DMS 273 treated with DMSO at 0.1 percent for 48 hours (cell line): Measurements from ENCODE around the gene BAIAP2.
"Not testable (repeated sequence)": the region's sequence is repeated elsewhere in the genome, so short reads cannot be mapped to it uniquely, and the experiment has no call there.

Source experiments
- DNase-seq: peaks from one replicate; lab custom pipeline; 2025; lab: John Stamatoyannopoulos, UW

The BAIAP2 gene

DNA sequence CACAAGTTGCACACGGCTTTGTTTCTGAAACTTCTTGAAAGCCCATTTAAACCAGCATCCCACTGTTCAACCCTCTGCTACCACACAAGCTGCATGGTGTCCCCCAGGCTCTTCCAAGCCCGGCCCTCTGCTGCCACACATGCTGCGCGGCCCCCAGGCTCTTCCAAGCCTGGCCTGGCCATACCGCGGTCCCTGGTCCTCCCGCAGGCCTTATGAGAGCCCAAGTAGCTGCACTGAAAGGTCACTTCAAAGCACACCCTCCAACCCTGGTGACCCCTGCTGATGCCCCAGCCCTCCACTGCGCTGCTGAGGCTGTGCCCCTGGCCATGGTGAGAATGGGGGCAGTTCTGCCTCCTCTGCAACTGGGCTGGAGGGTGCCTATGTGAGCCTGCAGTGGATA lies 104.5 kb downstream of the BAIAP2 start:
- DNase-seq, result no peak

DNA sequence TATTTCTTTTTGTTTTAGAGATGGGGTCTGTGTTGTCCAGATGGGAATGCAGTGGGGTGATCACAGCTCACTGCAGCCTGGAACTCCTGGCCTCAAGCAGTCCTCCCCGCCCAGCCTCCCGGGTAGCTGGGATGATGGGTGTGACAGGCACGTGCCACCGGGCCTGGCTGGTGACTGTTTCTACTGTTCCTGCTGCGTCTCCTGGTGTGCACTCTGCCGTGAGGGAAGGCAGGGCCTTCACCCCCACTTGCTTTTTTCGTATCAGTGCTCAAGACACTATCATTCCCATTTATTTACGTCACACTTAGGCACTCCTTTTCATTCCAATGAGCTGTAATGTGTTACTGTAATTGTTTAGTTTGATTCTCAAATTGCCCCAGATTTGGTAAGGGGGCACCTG lies 105.1 kb downstream of the BAIAP2 start:
- no peak for DNase-seq

DNA sequence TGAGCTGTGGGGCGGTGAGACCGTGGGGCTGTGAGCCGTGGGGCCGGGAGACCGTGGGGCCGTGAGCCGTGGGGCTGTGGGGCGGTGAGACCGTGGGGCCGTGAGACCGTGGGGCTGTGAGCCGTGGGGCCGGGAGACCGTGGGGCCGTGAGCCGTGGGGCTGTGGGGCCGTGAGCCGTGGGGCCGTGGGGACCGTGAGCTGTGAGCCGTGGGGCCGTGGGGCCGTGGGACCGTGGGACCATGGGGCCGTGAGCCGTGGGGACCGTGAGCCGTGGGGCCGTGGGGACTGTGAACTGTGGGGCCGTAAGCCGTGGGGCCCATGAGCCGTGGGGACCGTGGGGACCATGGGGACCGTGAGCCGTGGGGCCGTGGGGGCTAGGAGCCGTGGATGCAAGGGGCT lies 105.7 kb downstream of the BAIAP2 start:
- no peak for DNase-seq

DNA sequence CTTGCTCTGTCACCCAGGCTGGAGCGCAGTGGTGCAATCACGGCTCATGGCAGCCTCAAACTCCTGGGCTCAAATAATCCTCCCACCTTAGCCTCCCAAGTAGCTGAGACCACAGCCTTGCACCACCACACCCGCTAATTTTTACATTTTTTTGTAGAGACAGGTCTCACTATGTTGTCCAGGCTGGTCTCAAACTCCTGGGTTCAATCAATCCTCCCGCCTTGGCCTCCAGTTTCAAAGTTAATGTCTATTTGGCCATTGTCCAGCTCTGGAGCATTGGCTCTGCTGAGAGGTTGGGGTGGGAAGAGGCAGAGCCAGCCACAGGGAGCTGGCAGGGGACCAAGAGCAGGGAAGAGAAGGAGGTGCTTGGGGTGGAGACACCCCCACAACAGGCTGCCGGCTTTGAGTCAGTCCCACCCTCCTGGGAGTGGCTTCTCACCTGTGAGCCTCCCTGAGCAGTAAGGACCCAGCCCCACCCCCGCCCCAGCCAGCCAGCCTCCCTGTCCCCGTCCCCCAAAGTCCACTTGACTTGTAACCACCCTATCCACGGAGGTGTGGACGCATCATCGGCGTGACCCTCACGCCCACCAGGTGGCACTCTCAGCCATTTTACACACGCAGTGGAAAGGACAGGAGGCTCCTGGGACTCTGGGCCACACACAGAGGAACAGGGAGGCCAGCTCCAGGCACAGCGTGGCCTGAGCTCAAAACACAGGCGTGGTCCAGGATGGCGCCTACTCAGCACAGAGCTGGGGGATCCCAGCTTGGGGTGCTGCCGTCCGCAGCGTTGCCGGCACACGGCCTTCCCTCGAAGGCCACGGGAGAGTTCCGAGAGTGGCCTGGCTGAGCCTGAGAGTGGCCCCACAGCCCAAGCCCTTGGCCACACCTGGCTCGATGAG lies 107.6 kb downstream of the BAIAP2 start:
- no peak for DNase-seq

DNA sequence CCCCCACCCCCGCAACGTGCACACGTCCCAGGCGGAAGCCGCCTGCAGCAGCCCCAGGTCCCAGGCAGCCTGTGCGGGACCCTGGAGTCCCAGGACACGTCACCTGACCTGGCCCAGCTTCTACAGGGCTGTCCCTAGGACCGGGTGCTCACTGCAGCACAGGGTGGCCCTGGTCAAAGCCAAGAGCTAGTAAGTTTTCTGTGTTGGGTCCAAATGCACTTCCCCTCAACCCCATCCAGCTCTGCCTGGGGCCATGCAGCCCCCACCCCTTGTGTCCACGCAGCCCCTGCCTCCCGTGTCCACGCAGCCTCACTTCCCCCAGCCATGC lies 108.2 kb downstream of the BAIAP2 start:
- DNase-seq, result no peak

DNA sequence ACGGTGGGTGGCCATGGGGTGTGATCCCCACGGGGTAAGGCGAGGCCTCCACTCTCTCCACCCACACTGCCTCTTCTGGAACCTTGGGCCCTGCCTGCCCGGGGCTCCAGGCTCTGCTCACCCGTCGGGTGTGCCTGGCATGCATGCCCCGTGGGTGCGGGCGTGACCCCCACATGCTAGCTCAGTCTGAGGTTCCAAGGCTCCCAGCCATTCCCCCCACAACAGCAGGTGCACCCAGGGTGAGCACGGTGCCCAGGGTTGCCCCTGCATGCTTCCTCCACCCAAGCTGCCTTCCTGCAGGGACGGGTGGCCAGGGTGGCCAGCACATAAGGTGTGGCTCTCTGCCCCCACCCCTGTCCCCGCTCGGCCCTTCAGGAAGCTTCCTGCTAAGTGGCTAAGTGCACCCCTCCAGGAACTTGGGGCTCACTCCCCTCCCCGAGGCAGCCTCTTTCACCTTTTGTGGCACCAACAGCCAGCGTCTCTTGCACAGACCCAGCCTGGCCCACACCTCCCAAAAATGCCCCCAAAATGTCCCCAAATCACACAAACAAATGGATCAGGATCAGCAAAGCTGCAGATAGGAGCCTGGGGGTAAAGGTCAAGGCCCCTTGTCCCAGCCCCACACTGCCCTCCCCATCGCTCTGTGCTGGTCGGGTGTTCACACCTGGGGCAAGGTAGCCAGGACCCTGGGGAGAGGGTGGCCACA lies 108.9 kb downstream of the BAIAP2 start:
- DNase-seq, result no peak

DNA sequence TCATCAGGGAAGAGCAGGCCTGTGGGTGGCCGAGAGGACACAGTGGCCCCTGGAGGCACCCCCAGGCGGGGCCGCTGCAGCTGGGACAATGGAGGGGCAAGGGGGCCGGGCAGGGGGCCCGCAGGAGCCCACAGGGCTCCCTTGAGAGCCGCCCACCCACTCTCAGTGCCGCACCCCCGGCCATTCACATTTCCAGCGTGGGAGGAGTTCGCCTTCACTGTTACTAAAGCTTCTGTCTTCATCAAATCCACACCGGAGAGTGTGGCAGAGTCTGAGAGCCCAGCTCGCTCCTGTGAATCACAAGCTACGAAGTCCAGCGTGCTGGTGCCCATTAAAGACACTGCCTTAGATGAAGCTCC lies 109.5 kb downstream of the BAIAP2 start:
- no peak for DNase-seq

DNA sequence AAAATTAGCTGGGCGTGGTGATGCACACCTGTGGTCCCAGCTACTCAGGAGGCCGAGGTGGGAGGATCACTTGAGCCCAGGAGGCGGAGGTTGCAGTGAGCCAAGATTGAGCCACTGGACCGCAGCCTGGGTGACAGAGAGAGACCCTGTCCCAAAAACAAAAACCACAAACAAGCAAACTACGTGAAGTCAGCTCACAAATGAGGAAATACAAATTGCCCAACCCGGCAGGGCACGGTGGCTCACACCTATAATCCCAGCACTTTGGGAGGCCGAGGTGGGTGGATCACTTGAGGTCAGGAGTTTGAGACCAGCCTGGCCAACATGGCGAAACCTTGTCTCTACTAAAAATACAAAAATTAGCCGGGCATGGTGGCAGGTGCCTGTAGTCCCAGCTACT lies 111.3 kb downstream of the BAIAP2 start:
- DNase-seq, result not testable (repeated sequence)

DNA sequence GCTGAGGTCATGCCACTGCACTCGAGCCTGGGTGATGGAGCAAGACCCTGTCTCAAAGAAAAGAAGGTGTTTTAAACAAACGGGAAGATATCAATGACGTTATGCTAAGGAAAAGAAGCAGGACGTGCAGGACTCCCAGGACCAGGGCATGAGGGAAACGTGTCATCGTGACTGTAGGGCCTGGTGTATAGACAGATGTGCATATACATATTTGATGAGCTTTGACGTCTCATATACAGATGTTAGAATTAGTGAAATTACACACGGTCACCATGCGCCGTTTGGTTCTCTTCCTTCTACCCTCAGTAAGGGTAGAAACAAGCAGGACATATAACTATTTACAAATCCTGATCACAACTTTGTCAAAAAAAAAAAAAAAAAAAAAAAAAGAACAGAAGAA lies 112.8 kb downstream of the BAIAP2 start:
- DNase-seq, result no peak

DNA sequence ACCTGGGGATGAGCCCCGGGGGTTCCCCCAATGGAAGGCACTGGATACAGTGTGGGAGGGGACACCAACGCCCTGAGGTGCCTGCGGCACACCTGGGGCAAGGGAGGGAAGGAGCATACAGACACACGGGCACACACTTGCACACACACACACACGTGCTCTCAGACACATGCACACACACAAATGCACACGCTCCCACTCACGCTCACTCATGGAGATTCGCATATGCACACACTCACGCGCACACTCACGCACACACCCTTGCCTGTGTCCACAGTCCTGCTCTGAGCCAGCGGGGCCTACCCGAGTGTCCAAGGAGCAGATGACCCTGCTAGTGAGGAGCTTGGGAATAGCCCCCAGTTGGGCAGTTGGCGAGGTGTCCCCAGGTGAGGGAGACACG lies 113.6 kb downstream of the BAIAP2 start:
- no peak for DNase-seq

DNA sequence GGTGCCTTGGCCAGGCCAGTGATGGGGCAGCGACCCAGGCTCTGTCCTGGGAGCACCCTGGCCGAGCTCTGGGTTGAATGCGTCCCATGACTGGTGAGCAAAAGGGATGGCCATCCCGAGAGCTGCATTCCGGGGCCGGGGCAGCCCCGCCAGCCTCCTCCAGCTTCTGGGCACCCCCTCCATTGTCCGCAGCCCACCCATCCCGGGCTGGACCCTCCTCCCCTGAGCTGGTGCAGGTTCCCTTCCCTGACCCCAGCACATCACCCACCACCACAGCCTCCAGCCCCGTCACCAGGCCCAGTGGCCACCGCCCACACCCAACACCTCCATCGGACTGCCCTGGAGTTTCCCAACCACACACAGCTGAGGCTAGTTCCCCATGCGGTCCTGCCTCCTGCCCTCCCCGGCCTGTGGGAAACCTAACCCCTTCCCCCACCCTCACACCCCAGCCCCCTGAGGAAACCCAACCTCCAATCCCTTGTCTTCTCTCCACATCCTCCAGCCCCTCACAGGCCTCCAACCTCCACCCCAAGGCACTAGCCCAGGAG lies 114.1 kb downstream of the BAIAP2 start:
- DNase-seq, result no peak

DNA sequence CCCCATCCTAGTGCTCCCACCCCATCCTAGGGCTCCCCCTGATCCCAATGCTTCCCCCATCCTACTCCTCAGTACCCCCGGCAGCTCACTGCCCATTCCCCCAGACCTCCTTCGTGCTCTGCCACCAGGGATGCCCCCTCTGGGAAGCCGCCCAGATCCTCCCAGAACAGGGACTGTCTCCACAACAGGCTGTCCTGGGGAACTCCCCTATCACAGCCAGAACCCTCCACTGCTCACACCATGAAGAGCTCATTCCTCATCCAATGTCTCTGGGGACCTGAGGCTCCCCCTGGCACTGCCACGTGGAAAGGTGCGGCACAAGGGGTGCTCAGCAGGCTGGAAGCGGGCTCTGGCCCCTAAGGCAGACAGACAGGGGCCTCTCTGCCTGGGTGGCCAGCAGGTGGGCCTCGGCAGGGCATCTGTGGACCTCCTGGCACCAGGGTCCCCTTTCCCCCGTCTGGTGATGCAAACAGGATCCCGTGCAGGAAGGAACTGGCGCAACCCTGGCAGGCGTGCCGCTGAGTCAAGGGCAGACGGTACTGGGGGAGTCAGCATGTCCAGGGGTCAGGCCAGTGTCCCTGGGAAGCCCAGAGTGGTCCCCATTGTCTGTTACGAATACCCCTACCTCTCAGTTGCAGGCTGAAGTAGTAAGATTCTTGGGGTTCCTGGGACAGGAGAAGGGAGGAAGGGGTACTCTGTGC lies 115.6 kb downstream of the BAIAP2 start:
- DNase-seq, result no peak

DNA sequence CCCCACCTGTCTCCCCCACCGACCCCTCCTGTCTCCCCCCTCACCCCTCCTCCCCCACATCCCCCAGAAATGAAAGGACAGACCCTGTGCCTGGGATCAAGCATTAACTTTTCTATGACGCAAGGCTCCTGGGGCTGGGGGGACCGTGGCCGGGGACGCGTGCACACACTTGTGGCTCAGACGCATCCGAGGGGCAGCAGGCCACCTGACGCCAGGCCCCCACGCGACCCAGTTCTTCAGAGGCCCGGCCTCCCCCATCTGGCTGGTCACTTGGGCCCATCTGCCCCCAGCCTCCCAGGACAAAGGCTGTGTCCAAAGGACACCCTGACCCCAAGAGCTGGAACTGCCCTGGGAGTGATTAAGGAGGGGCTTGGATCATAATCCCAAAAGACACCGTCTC lies 116.3 kb downstream of the BAIAP2 start:
- no peak for DNase-seq

DNA sequence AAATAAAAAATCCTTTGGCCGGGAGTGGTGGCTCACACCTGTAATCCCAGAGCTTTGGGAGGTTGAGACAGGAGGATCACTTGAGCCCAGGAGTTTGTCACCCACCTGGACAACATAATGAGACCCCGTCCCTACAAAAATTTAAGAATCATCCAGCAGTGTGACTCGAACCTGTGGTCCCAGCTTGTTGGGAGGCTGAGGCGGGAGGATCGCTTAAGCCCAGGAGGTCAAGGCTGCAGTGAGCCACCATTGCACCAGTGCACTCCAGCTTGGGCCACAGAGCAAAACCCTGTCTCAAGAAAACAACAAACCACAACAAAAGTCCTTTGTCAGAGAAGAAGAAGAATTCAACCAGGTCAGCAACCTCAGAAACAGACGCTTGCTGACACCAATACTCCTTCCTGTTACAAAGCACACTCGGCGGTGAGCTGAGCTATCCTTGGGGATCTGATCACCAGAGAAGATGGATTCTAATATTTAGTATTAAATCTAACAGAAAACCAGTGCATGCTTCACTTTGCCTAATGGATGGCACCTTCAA lies 117.4 kb downstream of the BAIAP2 start:
- no peak for DNase-seq

DNA sequence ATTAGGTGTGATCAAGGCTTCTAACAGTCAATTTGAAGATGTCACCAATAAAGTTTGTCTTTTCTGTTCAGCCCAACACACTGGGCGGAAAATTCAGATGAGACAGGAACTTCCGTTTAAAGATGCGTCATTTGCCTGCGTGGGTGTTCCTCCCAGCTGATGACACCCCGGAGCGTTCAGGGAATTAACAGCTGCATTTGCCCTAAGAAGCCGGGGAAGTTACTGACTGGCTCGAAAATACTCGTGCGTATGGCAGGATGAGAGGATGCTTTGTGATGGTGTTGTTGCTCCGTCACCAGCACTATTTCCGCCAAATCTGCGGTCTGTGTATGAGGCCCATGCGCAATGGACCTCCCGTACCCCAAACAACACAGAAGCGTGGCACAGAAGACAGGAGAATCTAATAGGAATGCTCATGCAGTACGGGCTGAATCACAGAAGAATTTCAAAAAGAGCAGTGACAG lies 118.4 kb downstream of the BAIAP2 start:
- DNase-seq, result no peak

DNA sequence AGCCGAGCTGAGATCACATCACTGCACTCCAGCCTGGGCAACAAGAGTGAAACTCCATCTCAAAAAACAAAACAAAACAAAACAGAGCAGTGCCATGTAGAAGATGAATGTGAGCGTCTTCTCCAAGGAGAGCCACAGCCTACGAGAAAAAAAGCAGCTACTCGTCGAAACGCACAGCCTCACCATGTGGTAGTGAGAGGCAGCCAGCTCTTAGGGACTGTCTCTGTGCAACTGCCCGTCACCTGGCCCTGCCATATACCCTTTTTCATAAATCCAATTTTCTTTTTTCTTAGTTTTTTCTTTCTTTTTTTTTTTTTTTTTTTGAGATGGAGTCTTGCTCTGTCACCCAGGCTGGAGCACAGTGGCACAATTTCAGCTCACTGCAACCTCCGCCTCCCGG lies 119.1 kb downstream of the BAIAP2 start:
- DNase-seq, result not testable (repeated sequence)

DNA sequence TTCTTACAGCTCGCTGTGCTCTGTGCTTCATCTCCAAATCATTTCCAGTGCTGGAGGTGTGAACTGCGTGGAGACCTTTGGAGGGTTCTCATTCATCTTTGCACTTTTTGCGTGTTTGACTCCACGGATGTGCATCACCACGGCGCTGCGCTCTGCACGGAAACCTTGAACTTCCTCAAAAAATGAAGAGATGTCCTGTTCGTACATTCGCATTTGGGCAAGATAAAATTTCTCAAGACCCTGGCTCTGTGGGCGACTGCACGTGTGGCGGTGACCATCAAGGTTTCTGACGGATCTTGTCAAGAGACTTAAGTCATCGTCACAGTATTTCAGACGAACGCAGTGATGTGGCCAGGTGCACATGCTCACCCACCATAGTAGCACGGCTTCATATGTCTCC lies 120.0 kb downstream of the BAIAP2 start:
- DNase-seq, result no peak

DNA sequence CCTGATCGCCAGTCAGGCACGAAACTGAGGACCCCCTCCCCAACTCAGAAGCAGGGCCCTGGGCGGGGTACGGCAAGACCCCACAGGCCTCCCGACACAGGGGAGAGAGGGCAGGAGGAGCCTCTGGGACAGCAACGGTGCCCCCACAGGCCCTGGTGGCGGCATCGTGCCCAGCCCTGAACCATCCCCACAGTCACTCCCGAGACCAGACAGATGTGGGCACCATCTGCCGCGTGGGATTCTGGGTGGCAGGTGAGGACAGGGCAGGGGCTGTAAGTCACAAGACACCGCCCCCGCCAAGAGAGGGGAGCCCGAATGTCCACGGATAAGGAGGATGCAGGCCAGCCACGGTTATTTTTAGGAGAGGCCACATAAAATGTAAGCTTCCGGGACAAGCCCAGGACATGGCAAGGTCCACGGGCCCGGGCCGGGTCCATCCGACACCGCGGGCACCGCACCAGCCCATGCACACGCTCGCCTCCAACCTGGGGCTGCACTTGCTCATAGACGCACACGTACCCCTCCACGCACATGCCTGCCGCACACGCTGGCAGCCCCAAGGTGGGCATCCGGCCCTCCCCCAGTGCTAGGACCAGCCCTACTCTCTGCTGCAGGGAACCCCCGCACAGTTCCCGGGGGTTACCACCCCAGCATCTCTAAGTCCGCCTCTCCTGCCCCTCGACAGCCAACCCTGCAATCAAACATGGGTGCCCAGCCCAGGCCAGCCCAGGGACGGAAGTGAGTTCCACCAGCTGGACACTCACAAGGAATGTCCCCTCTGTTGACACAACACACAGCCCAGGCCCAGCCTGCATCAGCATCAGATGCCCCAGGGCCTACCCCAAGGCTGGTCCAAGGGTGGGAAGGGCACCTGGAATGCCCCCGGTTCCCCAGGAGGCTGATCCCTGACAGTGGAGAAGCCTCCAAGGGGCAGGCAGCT lies 122.2 kb downstream of the BAIAP2 start:
- DNase-seq, result no peak

DNA sequence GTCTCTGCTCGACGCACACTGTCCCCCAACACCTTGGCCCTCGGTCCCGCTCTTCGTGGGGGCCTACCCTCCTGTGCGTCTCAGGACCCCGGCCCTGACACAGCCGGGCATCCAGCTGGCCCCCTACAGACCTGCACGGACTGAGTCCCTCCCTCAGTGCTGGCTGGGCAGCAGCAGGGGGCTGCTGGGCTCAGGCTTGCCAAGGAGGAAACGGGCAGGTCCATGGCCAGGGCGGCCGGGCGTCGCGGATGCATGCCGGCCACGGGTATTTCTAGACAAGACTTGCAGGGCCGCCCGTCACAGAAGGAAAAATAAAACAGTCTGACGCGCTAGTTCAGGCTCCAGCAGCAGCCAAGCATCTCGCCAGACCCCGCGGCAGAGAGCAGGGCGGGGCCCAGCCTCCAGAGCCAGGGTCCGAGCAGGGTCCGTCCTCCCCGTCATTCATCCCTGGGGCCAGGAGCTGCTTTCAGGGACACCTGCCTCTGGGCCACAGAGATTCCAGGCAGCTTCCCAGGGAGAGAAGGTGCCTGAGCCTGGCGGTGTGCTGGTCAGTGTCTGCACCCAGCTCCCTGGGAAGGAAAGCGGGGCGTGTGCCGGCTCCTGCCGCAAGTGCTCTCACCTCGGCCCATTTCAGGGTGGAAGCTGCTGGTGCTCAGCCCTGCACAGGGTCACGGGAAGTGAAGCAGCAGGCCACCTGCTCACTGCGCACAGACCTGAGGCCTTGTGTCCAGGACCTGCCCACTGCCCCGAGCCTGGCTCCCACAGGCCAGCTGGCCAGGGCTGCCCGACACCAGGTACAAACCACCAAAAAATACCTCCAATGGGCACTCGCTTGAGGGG lies 123.1 kb downstream of the BAIAP2 start:
- DNase-seq, result no peak
